ENCODE data around the gene APOL2.

The APOL2 gene

DNA sequence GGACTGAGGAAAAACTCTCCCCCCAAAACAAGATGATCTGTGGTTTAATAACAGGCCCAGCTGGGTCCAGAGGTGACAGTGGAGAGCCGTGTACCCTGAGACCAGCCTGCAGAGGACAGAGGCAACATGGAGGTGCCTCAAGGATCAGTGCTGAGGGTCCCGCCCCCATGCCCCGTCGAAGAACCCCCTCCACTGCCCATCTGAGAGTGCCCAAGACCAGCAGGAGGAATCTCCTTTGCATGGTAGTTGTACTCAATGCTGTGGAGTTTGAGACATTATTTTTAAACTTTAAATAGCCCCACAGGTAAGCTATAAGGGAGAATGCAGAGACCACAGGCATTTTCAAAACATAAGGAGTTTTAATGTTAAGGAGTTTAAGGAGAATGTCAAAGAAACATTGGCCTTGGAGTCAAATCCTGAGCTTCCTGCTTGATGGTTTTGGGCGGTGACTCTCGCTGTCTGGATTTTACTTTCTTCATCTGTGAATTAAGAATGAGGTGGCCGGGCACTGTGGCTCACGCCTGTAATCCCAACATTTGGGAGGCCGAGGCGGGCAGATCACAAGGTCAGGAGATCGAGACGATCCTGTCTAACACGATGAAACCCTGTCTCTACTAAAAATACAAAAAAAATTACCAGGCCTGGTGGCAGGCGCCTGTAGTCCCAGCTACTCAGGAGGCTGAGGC, 20.4 kb upstream of the APOL2 start:
- peak overlapping the region; percentile 67 for H3K9ac ChIP-seq (ENCODE audit: low read length)
- no peaks in the 10 kb centered on the region for H3K9me2 ChIP-seq (replicated peaks; ENCODE audit: insufficient read depth, low read length)
- no peak for DNase-seq
- H3K4me1 ChIP-seq (ENCODE audit: low read length): peaks cover 32% of the 10 kb centered on the region
- H3K9me3 ChIP-seq (replicated peaks; ENCODE audit: insufficient read depth, low read length): no peaks in the 10 kb centered on the region
- peaks cover 32% of the 10 kb centered on the region for H3K79me2 ChIP-seq (ENCODE audit: low read length)
- H3K27ac ChIP-seq (ENCODE audit: low read length): peak overlapping the region; percentile 93
- no peaks in the 10 kb centered on the region for H3K36me3 ChIP-seq (replicated peaks; ENCODE audit: insufficient read depth, low read length)
- peak overlapping the region; percentile 33 for H3K4me3 ChIP-seq (ENCODE audit: low read length)
- TF ChIP-seq CTCF (IDR thresholded peaks at IDR 0.05; ENCODE audit: low read length): no peak
- no peak for TF ChIP-seq EZH2phosphoT487 (IDR thresholded peaks at IDR 0.05; ENCODE audit: low read length)
- TF ChIP-seq EZH2 (optimal IDR thresholded peaks at IDR 0.05; ENCODE audit: low read depth, low read length): no peak
- H3K4me2 ChIP-seq (ENCODE audit: low read depth, low read length): peak overlapping the region; percentile 80
- H4K20me1 ChIP-seq (ENCODE audit: insufficient read depth, low read length): no peaks in the 10 kb centered on the region
- peaks cover 29% of the 10 kb centered on the region for H3F3A ChIP-seq (ENCODE audit: insufficient read depth, low read length)
- 0 out of 2 replicates have a peak overlapping the region, but pooled peaks have one; percentile 20 for H2AFZ ChIP-seq (ENCODE audit: low read length)
- H3K27me3 ChIP-seq (replicated peaks; ENCODE audit: insufficient read depth, low read length): no peaks in the 10 kb centered on the region

GRCh38 chr22:36258701-36259614, 19.6 kb upstream of the APOL2 start:
- peaks cover 29% of the 10 kb centered on the region for H3F3A ChIP-seq (ENCODE audit: insufficient read depth, low read length)
- H2AFZ ChIP-seq (ENCODE audit: low read length): peak overlapping the region; percentile 20
- H3K27ac ChIP-seq (ENCODE audit: low read length): peak overlapping the region; percentile 93
- peaks cover 35% of the 10 kb centered on the region for H3K4me1 ChIP-seq (ENCODE audit: low read length)
- peak overlapping the region; percentile 80 for H3K4me2 ChIP-seq (ENCODE audit: low read depth, low read length)
- no peaks in the 10 kb centered on the region for H3K36me3 ChIP-seq (replicated peaks; ENCODE audit: insufficient read depth, low read length)
- H3K9me3 ChIP-seq (replicated peaks; ENCODE audit: insufficient read depth, low read length): no peaks in the 10 kb centered on the region
- TF ChIP-seq EZH2phosphoT487 (IDR thresholded peaks at IDR 0.05; ENCODE audit: low read length) (no peak), CTCF (IDR thresholded peaks at IDR 0.05; ENCODE audit: low read length) (no peak), EZH2 (optimal IDR thresholded peaks at IDR 0.05; ENCODE audit: low read depth, low read length) (no peak)
- peak overlapping the region; percentile 33 for H3K4me3 ChIP-seq (ENCODE audit: low read length)
- H3K27me3 ChIP-seq (replicated peaks; ENCODE audit: insufficient read depth, low read length): no peaks in the 10 kb centered on the region
- peak overlapping the region; percentile 67 for H3K9ac ChIP-seq (ENCODE audit: low read length)
- peaks cover 40% of the 10 kb centered on the region for H3K79me2 ChIP-seq (ENCODE audit: low read length)
- peak; percentile 94 for DNase-seq
- no peaks in the 10 kb centered on the region for H3K9me2 ChIP-seq (replicated peaks; ENCODE audit: insufficient read depth, low read length)
- no peaks in the 10 kb centered on the region for H4K20me1 ChIP-seq (ENCODE audit: insufficient read depth, low read length)

DNA sequence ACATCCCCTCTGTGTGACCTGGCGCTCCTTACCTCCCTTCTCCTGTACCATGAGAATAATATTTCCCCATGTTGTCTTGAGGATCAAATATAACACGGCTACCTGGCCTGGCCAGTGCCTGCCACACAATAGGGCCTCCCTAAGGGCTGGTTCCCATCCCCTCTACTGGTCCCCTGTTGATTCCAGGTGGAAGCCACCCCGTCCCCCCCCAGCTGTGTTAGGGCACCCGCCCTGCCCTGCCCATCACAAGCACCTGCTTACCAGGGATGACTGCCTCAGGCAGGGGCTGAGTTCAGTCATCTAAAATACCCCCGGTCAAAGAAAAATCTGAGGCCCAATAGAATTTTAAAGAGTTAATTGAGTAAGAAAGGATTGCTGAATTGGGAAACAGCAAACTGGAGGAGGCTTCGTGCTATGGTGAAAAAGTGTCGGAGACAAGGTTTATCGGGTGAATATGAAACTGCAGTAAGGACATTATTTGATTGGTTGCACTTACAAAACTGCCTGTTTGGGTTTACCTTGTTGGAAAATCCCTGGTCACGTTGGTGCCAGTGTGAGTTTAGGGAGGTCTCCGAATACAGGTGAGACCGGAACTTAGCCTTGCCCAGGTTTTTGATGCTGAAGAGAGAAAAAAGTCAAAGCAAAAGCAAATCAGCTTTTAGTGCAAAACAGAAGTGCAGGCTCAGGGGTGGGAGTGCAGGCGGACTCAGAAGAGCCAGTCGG, 18.8 kb upstream of the APOL2 start:
- H3K79me2 ChIP-seq (ENCODE audit: low read length): peaks cover 48% of the 10 kb centered on the region
- H3F3A ChIP-seq (ENCODE audit: insufficient read depth, low read length): peaks cover 29% of the 10 kb centered on the region
- H3K9me3 ChIP-seq (replicated peaks; ENCODE audit: insufficient read depth, low read length): no peaks in the 10 kb centered on the region
- H3K4me3 ChIP-seq (ENCODE audit: low read length): peak overlapping the region; percentile 33
- H2AFZ ChIP-seq (ENCODE audit: low read length): peak overlapping the region; percentile 17
- no peak for TF ChIP-seq EZH2 (optimal IDR thresholded peaks at IDR 0.05; ENCODE audit: low read depth, low read length)
- no peak for TF ChIP-seq CTCF (IDR thresholded peaks at IDR 0.05; ENCODE audit: low read length)
- no peak for TF ChIP-seq EZH2phosphoT487 (IDR thresholded peaks at IDR 0.05; ENCODE audit: low read length)
- H3K36me3 ChIP-seq (replicated peaks; ENCODE audit: insufficient read depth, low read length): no peaks in the 10 kb centered on the region
- H4K20me1 ChIP-seq (ENCODE audit: insufficient read depth, low read length): no peaks in the 10 kb centered on the region
- no peaks in the 10 kb centered on the region for H3K27me3 ChIP-seq (replicated peaks; ENCODE audit: insufficient read depth, low read length)
- peak; percentile 83 for DNase-seq
- H3K27ac ChIP-seq (ENCODE audit: low read length): peak overlapping the region; percentile 93
- no peaks in the 10 kb centered on the region for H3K9me2 ChIP-seq (replicated peaks; ENCODE audit: insufficient read depth, low read length)
- peaks cover 39% of the 10 kb centered on the region for H3K4me1 ChIP-seq (ENCODE audit: low read length)
- H3K4me2 ChIP-seq (ENCODE audit: low read depth, low read length): peak overlapping the region; percentile 80
- peak overlapping the region; percentile 67 for H3K9ac ChIP-seq (ENCODE audit: low read length)
